HepG2 (cell line): ENCODE data around the gene CFAP54. TPM values are rescaled to one million over a fixed set of nuclear protein-coding genes. Genes with fewer than 3 reads are reported as not detected.
A peak's percentile ranks its signal among the peaks of the same experiment; 100 is the strongest.

Experiments
- ATF3 ChIP-seq: sonication (generic); formaldehyde crosslinking; IDR thresholded peaks from 2 replicates; pipeline ENCODE4 v1.4.0; 2020; ENCODE audit warnings: missing genetic modification reagents
- KLF12 ChIP-seq: sonication (generic); formaldehyde crosslinking; IDR thresholded peaks from 2 replicates; pipeline ENCODE4 v1.4.0; 2020; ENCODE audit warnings: missing genetic modification reagents, borderline replicate concordance
- MAZ ChIP-seq, 2 experiments: sonication (generic) in 1 of 2; formaldehyde crosslinking in 1 of 2; IDR thresholded peaks; 2 replicates each; pipeline versions ENCODE4 v1.5.0 to v1.6.1; 2012 to 2020; ENCODE audit warnings: low read depth in 2 of 2, mild to moderate bottlenecking in 2 of 2, borderline replicate concordance in 1 of 2, improper control_type of control experiment in 1 of 2, low read length in 1 of 2, missing genetic modification reagents in 1 of 2, moderate library complexity in 1 of 2
- RFXANK ChIP-seq: IDR thresholded peaks from 2 replicates; pipeline ENCODE4 v1.6.1; 2016
- SMAD9 ChIP-seq: sonication (generic); formaldehyde crosslinking; IDR thresholded peaks from 2 replicates; pipeline ENCODE4 v1.5.1; 2020; ENCODE audit warnings: mild to moderate bottlenecking, missing genetic modification reagents
- SNAPC5 ChIP-seq: sonication (generic); formaldehyde crosslinking; IDR thresholded peaks from 2 replicates; pipeline ENCODE4 v1.8.1; 2023; ENCODE audit warnings: mild to moderate bottlenecking, missing genetic modification reagents, borderline replicate concordance
- SSRP1 ChIP-seq: IDR thresholded peaks from 2 replicates; pipeline ENCODE4 v1.6.1; 2016; ENCODE audit warnings: control low read depth
- SUZ12 ChIP-seq: fragments of 150-350 bp; IDR thresholded peaks from 2 replicates; pipeline ENCODE4 v1.6.1; 2014; ENCODE audit warnings: low read depth, low read length
- ZBTB43 ChIP-seq: sonication (generic); formaldehyde crosslinking; conservative IDR thresholded peaks from 2 replicates; pipeline ENCODE4 v1.4.0; 2020; ENCODE audit warnings: missing genetic modification reagents
- ZMYM2 ChIP-seq: sonication (generic); formaldehyde crosslinking; IDR thresholded peaks from 2 replicates; pipeline ENCODE4 v1.8.0; 2022; ENCODE audit warnings: mild to moderate bottlenecking, missing genetic modification reagents
- ZNF12 ChIP-seq: sonication (generic); formaldehyde crosslinking; IDR thresholded peaks from 2 replicates; pipeline ENCODE4 v1.5.0; 2020; ENCODE audit warnings: missing genetic modification reagents
- ZNF124 ChIP-seq: sonication (generic); formaldehyde crosslinking; IDR thresholded peaks from 2 replicates; pipeline ENCODE4 v1.4.0; 2020; ENCODE audit warnings: missing genetic modification reagents
- ZNF501 ChIP-seq: sonication (generic); formaldehyde crosslinking; IDR thresholded peaks from 2 replicates; pipeline ENCODE4 v1.5.1; 2020; ENCODE audit warnings: mild to moderate bottlenecking, moderate library complexity, missing genetic modification reagents
- ZNF609 ChIP-seq: sonication (generic); formaldehyde crosslinking; IDR thresholded peaks from 2 replicates; pipeline ENCODE4 v1.4.0; 2020; ENCODE audit warnings: mild to moderate bottlenecking, missing genetic modification reagents, borderline replicate concordance
- ZNF615 ChIP-seq: sonication (generic); formaldehyde crosslinking; IDR thresholded peaks from 2 replicates; pipeline ENCODE4 v1.5.0; 2020; ENCODE audit warnings: mild to moderate bottlenecking, missing genetic modification reagents, borderline replicate concordance
- ZNF883 ChIP-seq: sonication (generic); formaldehyde crosslinking; IDR thresholded peaks from 2 replicates; pipeline ENCODE4 v1.5.1; 2020; ENCODE audit warnings: mild to moderate bottlenecking, missing genetic modification reagents; ENCODE audit errors: not compliant biosample characterization
- ZSCAN29 ChIP-seq: sonication (generic); formaldehyde crosslinking; conservative IDR thresholded peaks from 2 replicates; pipeline ENCODE4 v1.4.0; 2020; ENCODE audit warnings: mild to moderate bottlenecking, missing genetic modification reagents
- ZXDC ChIP-seq: sonication (generic); formaldehyde crosslinking; IDR thresholded peaks from 2 replicates; pipeline ENCODE4 v1.5.0; 2020; ENCODE audit warnings: mild to moderate bottlenecking, missing genetic modification reagents
- polyA plus RNA-seq, 8 experiments: library from polyadenylated mRNA; depleted of rRNA in 3 of 8; stranded (reverse) in 7 of 8; unstranded in 1 of 8; fragments of >200 nt; fragmentation: Illumina TruSeq in 4 of 8; extraction: Trizol in 4 of 8; gene quantifications; 2 replicates each; pipeline versions ENCODE4 v1.2.1 to v1.2.3, GENCODE V29; 2011 to 2016; ENCODE audit warnings: low read depth in 4 of 8, missing spikeins in 1 of 8, mixed read lengths in 1 of 8; ENCODE audit not compliant: insufficient read depth in 1 of 8
- total RNA-seq, 5 experiments: library from RNA; depleted of rRNA; stranded (reverse); fragments of >200 nt; fragmentation: Illumina TruSeq; extraction: Trizol; gene quantifications; 2 replicates each; pipeline ENCODE4 v1.2.3, GENCODE V29; 2016; ENCODE audit warnings: low read depth in 1 of 5

The CFAP54 gene
- total and polyA plus RNA-seq, 2 of the 13 experiments (the other 11 are each of a cell fraction or from before 2014, with no cell fraction given), result not detected

- 0 out of 2 replicates have a peak, but pooled peaks have one; percentile 31 for TF ChIP-seq ZBTB43 (CRISPR knock-in tag)
- peak; percentile 88 for TF ChIP-seq MAZ (IDR thresholded peaks at IDR 0.05; ENCODE audit: borderline replicate concordance, low read depth, low read length)
- peak; percentile 97 for TF ChIP-seq MAZ (CRISPR knock-in tag; IDR thresholded peaks at IDR 0.05; ENCODE audit: low read depth)
- no peak for TF ChIP-seq SSRP1 (CRISPR knock-in tag)
- 0 out of 2 replicates have a peak, but pooled peaks have one; percentile 12 for TF ChIP-seq ATF3 (CRISPR knock-in tag)
- TF ChIP-seq ZXDC (CRISPR knock-in tag), result no peak
- TF ChIP-seq SMAD9 (CRISPR knock-in tag), result no peak
- TF ChIP-seq ZNF883, result peak; percentile 62
- TF ChIP-seq ZNF124 (CRISPR knock-in tag), result no peak
- TF ChIP-seq RFXANK (CRISPR knock-in tag), result no peak
- no peak for TF ChIP-seq ZNF615 (CRISPR knock-in tag)
- peak; percentile 52; the same call in 1 of the 2 replicates for TF ChIP-seq KLF12
- no peak for TF ChIP-seq SUZ12
- TF ChIP-seq ZNF501 (CRISPR knock-in tag), result peak; percentile 82
- peak; percentile 86 for TF ChIP-seq ZMYM2 (CRISPR knock-in tag)
- 0 out of 2 replicates have a peak, but pooled peaks have one; percentile 24 for TF ChIP-seq ZSCAN29
- TF ChIP-seq ZNF609 (CRISPR knock-in tag), result no peak
- TF ChIP-seq SNAPC5, result peak; percentile 86; the same call in 1 of the 2 replicates
- peak; percentile 98 for TF ChIP-seq ZNF12
Observed at GRCh38 chr12:96906849-96907670, 417.7 kb downstream of the CFAP54 start, which contains the start of gene NEDD1 (continued).
